Tibial nerve (tissue), 4 donors: ENCODE results near the gene NT5C2. TPM values are rescaled to one million over a fixed set of nuclear protein-coding genes. Genes with fewer than 3 reads are reported as not detected.

ENCODE experiments used
- DNase-seq, 2 donors: peaks; one replicate each; pipeline ENCODE4 v3.0.0-alpha.2; 2019; ENCODE audit warnings: low spot score in 2 of 2
- H3K27ac ChIP-seq, 4 donors: fragments of 200-600 bp; sonication (generic) in 3 of 4; one replicate each; pipeline ENCODE4 v1.5.1; 2017 to 2019; ENCODE audit warnings: mild to moderate bottlenecking in 1 of 4
- H3K27me3 ChIP-seq, 2 donors: fragments of 200-600 bp; sonication (generic) in 1 of 2; one replicate each; pipeline versions ENCODE4 v1.5.1 to v1.6.0; 2017 to 2019
- H3K36me3 ChIP-seq, 3 donors: fragments of 200-600 bp; sonication (generic); one replicate each; pipeline ENCODE4 v1.5.1; 2018 to 2019
- H3K4me1 ChIP-seq, 4 donors: fragments of 200-600 bp; sonication (generic) in 3 of 4; one replicate each; pipeline ENCODE4 v1.5.1; 2017 to 2019
- H3K4me3 ChIP-seq, 4 donors: fragments of 200-600 bp; sonication (generic) in 3 of 4; one replicate each; pipeline ENCODE4 v1.5.1; 2017 to 2019; ENCODE audit warnings: mild to moderate bottlenecking in 1 of 4, moderate library complexity in 1 of 4
- H3K9me3 ChIP-seq, 4 donors: fragments of 200-600 bp; sonication (generic) in 3 of 4; one replicate each; pipeline ENCODE4 v1.5.1; 2017 to 2019
- EP300 ChIP-seq, 2 donors: sonication (generic); formaldehyde crosslinking; IDR thresholded peaks; one replicate each; pipeline ENCODE4 v1.6.1; 2017; ENCODE audit warnings: antibody characterized with exemption in 2 of 2, mild to moderate bottlenecking in 1 of 2
- POLR2A ChIP-seq, 2 donors: fragments of 450-650 bp; IDR thresholded peaks; one replicate each; pipeline ENCODE4 v1.6.1; 2017; ENCODE audit warnings: antibody characterized with exemption in 2 of 2, mild to moderate bottlenecking in 2 of 2, moderate library complexity in 2 of 2
- WGBS, 2 donors: methylation state at CpG; one replicate each; pipeline ENCODE4 v1.1.5; 2018; 5-methylcytosine and 5-hydroxymethylcytosine counted together
- total RNA-seq, 4 donors: library from RNA; depleted of rRNA; stranded (reverse); fragments of >200 nt; gene quantifications; one replicate each; pipeline ENCODE4 v1.1.0, GENCODE V29; 2016
- TF ChIP-seq, protein P1 (sequence below), 5 experiments: fragments of 200-600 bp in 3 of 5; fragments of 450-650 bp in 2 of 5; sonication (generic) in 3 of 5; IDR thresholded peaks; one replicate each; pipeline ENCODE4 v1.5.1; 2016 to 2019; ENCODE audit warnings: antibody characterized with exemption in 5 of 5, mild to moderate bottlenecking in 3 of 5, moderate library complexity in 2 of 5

Gene NT5C2
- total RNA-seq, 4 donors from 2014 or later = 52.2 to 82.8 (median 72.4) TPM

DNA sequence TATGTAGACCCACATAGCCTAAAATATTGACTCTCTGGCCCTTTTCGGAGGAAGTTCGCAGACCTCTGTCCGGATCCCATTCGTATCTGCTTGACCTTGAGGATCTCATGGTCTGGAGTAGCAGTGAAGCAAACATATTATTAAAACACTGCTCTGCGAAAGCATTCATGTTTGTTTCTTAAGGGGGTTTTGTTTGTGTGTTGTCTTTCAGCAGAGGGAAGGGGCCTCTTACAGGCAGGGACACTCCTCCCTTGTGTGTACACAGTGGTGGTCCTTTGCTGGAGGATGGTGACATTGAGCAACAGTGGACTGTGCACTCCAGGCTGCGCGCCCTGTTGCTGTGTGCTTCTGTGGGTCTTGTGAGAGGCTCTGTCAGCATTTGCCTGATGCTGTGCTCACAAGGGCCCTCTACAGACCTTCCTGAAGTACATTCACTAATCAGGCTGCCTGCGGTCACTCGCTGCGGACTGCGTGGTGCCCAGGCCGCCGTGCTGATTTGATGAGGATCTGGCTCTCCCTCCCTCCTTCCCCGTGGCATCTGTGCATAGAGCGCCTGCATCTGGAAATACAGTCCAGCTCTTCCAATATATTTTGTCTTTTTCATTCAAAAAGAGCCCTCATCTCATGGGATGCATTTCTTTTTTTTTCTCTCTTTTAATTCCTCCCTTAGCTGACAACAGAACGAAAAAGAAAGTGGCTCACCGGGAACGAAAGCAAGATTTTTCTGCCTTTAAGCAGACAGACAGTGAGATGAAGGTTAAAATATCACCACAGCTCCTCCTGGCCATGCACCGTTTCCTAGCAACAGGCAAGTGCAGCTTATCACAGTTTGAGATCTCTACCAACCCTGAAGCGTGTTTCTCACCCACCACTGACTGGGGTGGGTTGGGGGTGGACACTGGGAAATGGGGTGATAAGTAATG, 139.2 kb downstream of the NT5C2 start:
- TF ChIP-seq, protein P1, sequence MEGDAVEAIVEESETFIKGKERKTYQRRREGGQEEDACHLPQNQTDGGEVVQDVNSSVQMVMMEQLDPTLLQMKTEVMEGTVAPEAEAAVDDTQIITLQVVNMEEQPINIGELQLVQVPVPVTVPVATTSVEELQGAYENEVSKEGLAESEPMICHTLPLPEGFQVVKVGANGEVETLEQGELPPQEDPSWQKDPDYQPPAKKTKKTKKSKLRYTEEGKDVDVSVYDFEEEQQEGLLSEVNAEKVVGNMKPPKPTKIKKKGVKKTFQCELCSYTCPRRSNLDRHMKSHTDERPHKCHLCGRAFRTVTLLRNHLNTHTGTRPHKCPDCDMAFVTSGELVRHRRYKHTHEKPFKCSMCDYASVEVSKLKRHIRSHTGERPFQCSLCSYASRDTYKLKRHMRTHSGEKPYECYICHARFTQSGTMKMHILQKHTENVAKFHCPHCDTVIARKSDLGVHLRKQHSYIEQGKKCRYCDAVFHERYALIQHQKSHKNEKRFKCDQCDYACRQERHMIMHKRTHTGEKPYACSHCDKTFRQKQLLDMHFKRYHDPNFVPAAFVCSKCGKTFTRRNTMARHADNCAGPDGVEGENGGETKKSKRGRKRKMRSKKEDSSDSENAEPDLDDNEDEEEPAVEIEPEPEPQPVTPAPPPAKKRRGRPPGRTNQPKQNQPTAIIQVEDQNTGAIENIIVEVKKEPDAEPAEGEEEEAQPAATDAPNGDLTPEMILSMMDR (IDR thresholded peaks at IDR 0.05) = peak in 2 of 5 experiments; percentile 24 to 31
- TF ChIP-seq POLR2A (IDR thresholded peaks at IDR 0.05) = no peak
- peak; percentile 44 to 57 for DNase-seq
- WGBS, 2 donors = 35 to 40% methylated on average over 20 of the region's 20 CpGs
- peaks cover 0 to 18% (median 0%) of the 10 kb centered on the region in 3 donors for H3K36me3 ChIP-seq
- no peaks in the 10 kb centered on the region for H3K9me3 ChIP-seq
- H3K4me1 ChIP-seq = peaks cover 0 to 10% (median 0%) of the 10 kb centered on the region in 4 donors
- H3K27ac ChIP-seq = peak overlapping the region in 2 of 4 donors; percentile 44 to 64
- peak overlapping the region in 2 of 4 donors; percentile 3 to 44 for H3K4me3 ChIP-seq
- no peaks in the 10 kb centered on the region for H3K27me3 ChIP-seq

DNA sequence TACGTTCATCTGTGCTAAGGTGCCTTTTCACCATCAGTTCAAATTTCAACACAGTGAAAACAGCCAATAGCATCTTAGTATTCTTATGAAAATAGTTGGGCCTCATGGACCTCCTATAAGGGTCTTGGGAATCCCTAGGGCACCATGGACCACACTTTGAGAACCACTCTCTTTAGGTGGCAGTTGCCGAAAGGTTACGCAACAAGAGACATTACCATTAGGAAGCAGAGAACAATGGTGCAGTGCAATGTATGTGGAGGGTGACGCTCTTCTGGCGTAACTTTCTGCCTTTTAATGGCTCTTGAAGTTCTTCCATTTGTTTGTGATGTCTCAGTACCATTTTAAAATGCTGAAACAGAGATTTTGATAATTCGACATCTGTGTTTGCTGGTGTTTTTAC, 143.8 kb downstream of the NT5C2 start:
- Histone ChIP-seq H3K9me3 (no peaks in the 10 kb centered on the region), H3K4me1 (peaks cover 0 to 8% (median 2%) of the 10 kb centered on the region in 4 donors), H3K27ac (no peak overlapping the region), H3K36me3 (peaks cover 0 to 8% (median 0%) of the 10 kb centered on the region in 3 donors), H3K27me3 (no peaks in the 10 kb centered on the region), H3K4me3 (no peak overlapping the region)
- TF ChIP-seq EP300 (IDR thresholded peaks at IDR 0.05) (no peak), POLR2A (IDR thresholded peaks at IDR 0.05) (no peak)
- TF ChIP-seq, protein P1 (IDR thresholded peaks at IDR 0.05) = no peak
- no peak for DNase-seq
- 86 to 96% methylated on average over 6 of the region's 6 CpGs for whole genome bisulfite sequencing, 2 donors

DNA sequence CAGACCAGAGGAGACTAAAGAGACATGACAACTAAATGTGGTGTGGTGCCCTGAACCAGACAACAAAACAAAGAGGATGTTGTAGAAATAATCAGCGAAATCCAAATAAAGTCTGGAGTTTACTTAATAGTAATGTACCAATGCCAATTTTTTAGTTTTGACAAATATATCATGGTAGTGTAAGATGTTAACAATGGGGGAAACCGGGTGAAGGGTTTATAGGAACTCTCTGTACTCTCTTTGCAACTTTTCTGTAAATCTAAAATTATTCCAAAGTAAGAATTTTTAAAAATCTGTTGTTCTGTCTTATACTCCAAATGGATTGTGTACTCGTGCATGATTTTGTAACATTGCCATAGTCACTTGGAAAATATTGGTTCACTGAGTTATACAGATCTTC, 145.7 kb downstream of the NT5C2 start:
- Histone ChIP-seq H3K36me3 (peaks cover 0 to 8% (median 0%) of the 10 kb centered on the region in 3 donors), H3K27me3 (no peaks in the 10 kb centered on the region), H3K4me1 (peaks cover 0 to 6% (median 0%) of the 10 kb centered on the region in 4 donors), H3K4me3 (no peak overlapping the region), H3K9me3 (no peaks in the 10 kb centered on the region), H3K27ac (no peak overlapping the region)
- no peak for DNase-seq
- WGBS, 2 donors = 88 to 95% methylated on average over 3 of the region's 3 CpGs
- no peak for TF ChIP-seq EP300 (IDR thresholded peaks at IDR 0.05)
- TF ChIP-seq, protein P1 (IDR thresholded peaks at IDR 0.05) = no peak
- TF ChIP-seq POLR2A (IDR thresholded peaks at IDR 0.05) = no peak

DNA sequence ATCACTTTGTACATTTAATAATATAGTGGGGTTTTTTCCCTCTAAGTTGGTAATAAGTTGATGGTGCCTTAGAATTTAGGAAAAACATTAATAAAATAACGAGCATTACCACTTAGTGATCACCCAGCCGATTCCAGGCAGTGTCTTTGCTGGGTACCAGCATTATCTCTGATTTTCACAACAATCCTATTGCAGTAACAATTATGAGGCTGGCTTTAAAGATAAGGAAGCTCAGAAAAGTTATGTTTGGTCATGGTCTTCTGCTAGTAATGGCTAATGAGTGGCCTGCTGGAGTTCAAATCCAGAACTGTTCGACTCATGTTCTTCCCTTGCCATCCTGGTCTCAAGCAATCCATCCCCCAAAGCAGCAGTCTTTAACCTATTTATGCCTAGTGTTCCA, 147.1 kb downstream of the NT5C2 start:
- no peak overlapping the region for H3K4me3 ChIP-seq
- peaks cover 0 to 6% (median 0%) of the 10 kb centered on the region in 4 donors for H3K4me1 ChIP-seq
- H3K36me3 ChIP-seq = peaks cover 0 to 8% (median 0%) of the 10 kb centered on the region in 3 donors
- WGBS, 2 donors = 87 to 93% methylated on average over 3 of the region's 3 CpGs
- no peak overlapping the region for H3K27ac ChIP-seq
- no peaks in the 10 kb centered on the region for H3K27me3 ChIP-seq
- TF ChIP-seq, protein P1 (IDR thresholded peaks at IDR 0.05) = no peak
- TF ChIP-seq EP300 (IDR thresholded peaks at IDR 0.05) (no peak), POLR2A (IDR thresholded peaks at IDR 0.05) (no peak)
- DNase-seq = no peak
- no peaks in the 10 kb centered on the region for H3K9me3 ChIP-seq

DNA sequence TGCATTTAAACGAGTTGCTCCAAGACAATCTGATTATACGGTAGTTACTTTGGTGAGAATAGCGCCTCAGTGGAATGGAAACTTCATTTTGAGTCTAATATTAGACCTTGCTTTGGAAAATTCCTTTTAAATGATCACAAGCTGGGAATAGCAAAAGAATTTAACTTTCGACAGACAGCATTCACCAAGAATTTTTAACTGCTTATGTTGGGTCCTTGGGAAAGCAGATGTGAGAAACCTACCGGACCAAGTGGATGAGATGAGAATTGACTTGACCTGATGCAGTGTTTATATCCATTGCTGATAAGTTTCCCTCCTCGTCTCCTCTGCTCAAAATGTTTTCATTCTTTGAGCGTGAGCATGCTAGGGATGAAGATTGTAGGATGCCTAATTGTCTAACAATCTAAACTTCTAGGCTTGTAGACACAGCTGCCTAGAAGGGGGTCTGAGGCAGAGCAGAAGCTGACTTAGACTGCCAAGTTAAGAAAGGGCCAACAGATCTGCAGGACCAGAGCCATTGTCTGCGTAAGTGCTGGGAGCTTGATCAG, 148.1 kb downstream of the NT5C2 start:
- 50 to 54% methylated on average over 8 of the region's 8 CpGs for WGBS, 2 donors
- no peak for DNase-seq
- no peak for TF ChIP-seq EP300 (IDR thresholded peaks at IDR 0.05)
- TF ChIP-seq, protein P1 (IDR thresholded peaks at IDR 0.05) = no peak
- TF ChIP-seq POLR2A (IDR thresholded peaks at IDR 0.05) = no peak
- peak overlapping the region in 1 of 4 donors; percentile 52 for H3K27ac ChIP-seq
- H3K4me3 ChIP-seq = no peak overlapping the region
- peaks cover 0 to 6% (median 0%) of the 10 kb centered on the region in 4 donors for H3K4me1 ChIP-seq
- H3K36me3 ChIP-seq = peaks cover 0 to 4% (median 0%) of the 10 kb centered on the region in 3 donors
- no peaks in the 10 kb centered on the region for H3K9me3 ChIP-seq
- no peaks in the 10 kb centered on the region for H3K27me3 ChIP-seq
